Psoas muscle (tissue), 8 donors: ENCODE measurements around the gene MEIG1. TPM values are rescaled to one million over a fixed set of nuclear protein-coding genes. Genes with fewer than 3 reads are reported as not detected.
"Not testable (repeated sequence)": the region's sequence is repeated elsewhere in the genome, so short reads cannot be mapped to it uniquely, and the experiment has no call there.

Source experiments
- ATAC-seq, 4 donors: fragments of 200-7000 bp; cut with Tn5 transposase; one replicate each; pipeline ENCODE4 v1.9.1; 2020; ENCODE audit warnings: moderate library complexity in 3 of 4, mild to moderate bottlenecking in 2 of 4
- DNase-seq, 2 donors: peaks; one replicate each; pipeline ENCODE4 v3.0.0-alpha.2; 2020
- H3K27ac ChIP-seq: fragments of 200-600 bp; one replicate; pipeline ENCODE4 v1.8.0; 2022
- H3K27me3 ChIP-seq, 3 donors: fragments of 200-600 bp in 1 of 3; one replicate each; pipeline versions ENCODE4 v1.6.1 to v1.8.0; 2013 to 2022; ENCODE audit warnings: low read length in 2 of 3, mild to moderate bottlenecking in 2 of 3, moderate library complexity in 1 of 3; ENCODE audit not compliant: insufficient read depth in 3 of 3
- H3K36me3 ChIP-seq, 2 donors: fragments of 200-600 bp in 1 of 2; one replicate each; pipeline versions ENCODE4 v1.6.1 to v1.8.0; 2013 to 2022; ENCODE audit warnings: low read depth in 1 of 2, mild to moderate bottlenecking in 1 of 2, moderate library complexity in 1 of 2; ENCODE audit not compliant: insufficient read depth in 1 of 2
- H3K4me1 ChIP-seq: fragments of 200-600 bp; one replicate; pipeline ENCODE4 v1.8.0; 2022
- H3K4me3 ChIP-seq: fragments of 200-600 bp; one replicate; pipeline ENCODE4 v1.8.0; 2022; ENCODE audit warnings: mild to moderate bottlenecking
- H3K9me3 ChIP-seq: fragments of 200-600 bp; one replicate; pipeline ENCODE4 v1.8.0; 2022
- WGBS, 3 donors: extraction: QIAGEN DNeasy Blood & Tissue Kit; methylation state at CpG; one replicate each; pipeline versions ENCODE4 v1.1.6 to v1.1.7; 2013; 5-methylcytosine and 5-hydroxymethylcytosine counted together
- intact Hi-C, 2 donors: fragments of 100-400 bp; cut with DNase I; formaldehyde crosslinking; loops; one replicate each; pipeline versions ENCODE4 v1.11.0 to v1.14.2; 2022
- polyA plus RNA-seq, 3 donors: library from polyadenylated mRNA; stranded (reverse); fragments of 200-250 nt; gene quantifications; one replicate each; pipeline ENCODE4 v1.2.3, GENCODE V29; 2013
- total RNA-seq, 4 donors: library from RNA; stranded (reverse); fragmentation: NEBNext Ultra II Directional in 2 of 4; extraction: Animal tissue kit (Norgen Biotek cat#: 25700) in 2 of 4; gene quantifications; one replicate each; pipeline versions ENCODE4 v1.2.1 to v1.2.4, GENCODE V29; 2021 to 2023
- TF ChIP-seq, protein P1 (sequence below): fragments of 200-600 bp; IDR thresholded peaks from one replicate; pipeline ENCODE4 v1.8.0; 2022; ENCODE audit warnings: antibody characterized with exemption
- donor health status: healthy with polysubstance abuse.
- donor health status: DM: no; HTN: no; CAD: no; lungs with moderate emphysema.
- donor health status: Bipolar disorder and iron deficiency.
- donor health status: healthy.
- donor health status: DM: yes; HTN: yes; CAD: no.
- donor health status: DM: no; HTN: no; CAD: no.
- donor health status: DM: no; HTN: no; CAD: no.
- donor health status: DM: yes; HTN: yes; CAD: no.

The MEIG1 gene
- total and polyA plus RNA-seq, 7 donors = 0.25 to 0.40 TPM; not detected in 5

DNA sequence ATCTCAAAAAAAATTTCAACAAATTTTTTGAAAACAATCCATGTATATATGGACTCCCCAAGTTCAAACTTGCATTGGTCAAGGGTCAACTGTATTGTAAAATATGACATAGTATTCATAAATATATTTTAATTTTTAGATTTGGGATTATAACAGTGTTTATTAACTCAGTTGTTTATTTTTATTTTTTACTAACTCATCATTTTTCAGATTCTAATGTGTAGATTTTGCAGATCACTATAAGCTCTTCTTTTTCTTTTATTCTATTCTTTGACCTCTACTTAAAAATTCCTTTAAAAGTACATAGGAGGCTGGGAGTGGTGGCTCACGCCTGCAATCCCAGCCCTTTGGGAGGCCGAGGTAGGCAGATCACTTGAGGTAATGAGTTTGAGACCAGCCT lies 8.7 kb downstream of the MEIG1 start:
- TF ChIP-seq, protein P1, sequence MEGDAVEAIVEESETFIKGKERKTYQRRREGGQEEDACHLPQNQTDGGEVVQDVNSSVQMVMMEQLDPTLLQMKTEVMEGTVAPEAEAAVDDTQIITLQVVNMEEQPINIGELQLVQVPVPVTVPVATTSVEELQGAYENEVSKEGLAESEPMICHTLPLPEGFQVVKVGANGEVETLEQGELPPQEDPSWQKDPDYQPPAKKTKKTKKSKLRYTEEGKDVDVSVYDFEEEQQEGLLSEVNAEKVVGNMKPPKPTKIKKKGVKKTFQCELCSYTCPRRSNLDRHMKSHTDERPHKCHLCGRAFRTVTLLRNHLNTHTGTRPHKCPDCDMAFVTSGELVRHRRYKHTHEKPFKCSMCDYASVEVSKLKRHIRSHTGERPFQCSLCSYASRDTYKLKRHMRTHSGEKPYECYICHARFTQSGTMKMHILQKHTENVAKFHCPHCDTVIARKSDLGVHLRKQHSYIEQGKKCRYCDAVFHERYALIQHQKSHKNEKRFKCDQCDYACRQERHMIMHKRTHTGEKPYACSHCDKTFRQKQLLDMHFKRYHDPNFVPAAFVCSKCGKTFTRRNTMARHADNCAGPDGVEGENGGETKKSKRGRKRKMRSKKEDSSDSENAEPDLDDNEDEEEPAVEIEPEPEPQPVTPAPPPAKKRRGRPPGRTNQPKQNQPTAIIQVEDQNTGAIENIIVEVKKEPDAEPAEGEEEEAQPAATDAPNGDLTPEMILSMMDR = no peak
- intact Hi-C loops = no loop called here
- no peaks in the 10 kb centered on the region for H3K27me3 ChIP-seq
- H3K27ac ChIP-seq = no peak overlapping the region
- no peaks in the 10 kb centered on the region for H3K36me3 ChIP-seq
- WGBS, 3 donors = 82 to 95% (median 92%) methylated on average over 2 of the region's 2 CpGs
- H3K4me3 ChIP-seq = no peak overlapping the region
- H3K9me3 ChIP-seq = no peaks in the 10 kb centered on the region
- ATAC-seq (no peak), DNase-seq (no peak)
- no peaks in the 10 kb centered on the region for H3K4me1 ChIP-seq

DNA sequence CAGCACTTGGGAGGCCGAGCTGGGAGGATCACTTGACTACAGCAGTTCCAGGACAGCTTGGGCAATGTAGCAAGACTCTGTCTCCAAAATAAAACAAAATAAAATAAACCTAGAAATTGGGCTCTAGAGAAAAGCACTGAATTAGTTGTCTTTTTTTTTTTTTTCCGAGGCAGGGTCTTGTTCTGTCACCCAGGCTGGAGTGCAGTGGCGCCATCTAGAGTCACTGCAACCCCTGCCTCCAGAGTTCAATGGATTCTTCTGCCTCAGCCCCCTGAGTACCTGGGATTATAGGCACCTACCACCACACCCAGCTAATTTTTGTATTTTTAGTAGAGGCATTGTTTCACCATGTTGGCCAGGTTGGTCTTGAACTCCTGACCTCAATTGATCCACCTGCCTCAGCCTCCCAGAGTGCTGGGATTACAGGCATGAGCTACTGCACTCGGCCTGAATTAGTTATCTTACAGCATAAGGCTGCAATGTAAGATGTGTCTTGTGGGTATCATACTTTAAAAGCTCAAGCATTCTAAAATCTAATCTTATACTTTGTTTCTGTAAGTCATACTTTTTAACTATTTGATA lies 12.8 kb downstream of the MEIG1 start:
- intact Hi-C loops = loop anchor here in 1 of 2 donors (10.0 kb wide), 1 partner anchor 467 kb away; no protein-coding TSS in a partner anchor
- Histone ChIP-seq H3K36me3 (no peaks in the 10 kb centered on the region), H3K4me1 (no peaks in the 10 kb centered on the region), H3K9me3 (no peaks in the 10 kb centered on the region), H3K4me3 (no peak overlapping the region), H3K27ac (no peak overlapping the region), H3K27me3 (peaks cover 0 to 4% (median 0%) of the 10 kb centered on the region in 3 donors)
- ATAC-seq = no peak
- peak in 1 of 2 donors; percentile 23 for DNase-seq
- TF ChIP-seq, protein P1 = peak; percentile 48
- WGBS, 3 donors = 56 to 60% (median 57%) methylated on average over 4 of the region's 4 CpGs

GRCh38 chr10:14974153-14974998 lies 15.2 kb downstream of the MEIG1 start:
- not testable (repeated sequence) for H3K4me1 ChIP-seq

GRCh38 chr10:14975672-14976273 lies 16.6 kb downstream of the MEIG1 start:
- Histone ChIP-seq H3K4me1 (no peaks in the 10 kb centered on the region), H3K36me3 (no peaks in the 10 kb centered on the region), H3K27me3 (peaks cover 0 to 4% (median 0%) of the 10 kb centered on the region in 3 donors), H3K27ac (no peak overlapping the region), H3K9me3 (no peaks in the 10 kb centered on the region), H3K4me3 (no peak overlapping the region)
- ATAC-seq (no peak), DNase-seq (no peak)
- TF ChIP-seq, protein P1 = no peak
- WGBS, 3 donors = 24 to 28% (median 24%) methylated on average over 21 of the region's 21 CpGs
- intact Hi-C loops = loop anchor here in 1 of 2 donors (10.0 kb wide), 1 partner anchor 471 kb away; no protein-coding TSS in a partner anchor

More at GRCh38 chr10:14974153-14974998, 15.2 kb downstream of the MEIG1 start:
- not testable (repeated sequence) for ATAC-seq, H3K4me3 ChIP-seq, H3K36me3 ChIP-seq, H3K27me3 ChIP-seq, DNase-seq, H3K27ac ChIP-seq, H3K9me3 ChIP-seq
- intact Hi-C loops = loop anchor here in 1 of 2 donors (10.0 kb wide), 1 partner anchor 470 kb away; no protein-coding TSS in a partner anchor
- WGBS, 3 donors = 25 to 46% (median 33%) methylated on average over 15 of the region's 15 CpGs

GRCh38 chr10:14982744-14983143 lies 23.6 kb downstream of the MEIG1 start:
- 89 to 91% (median 91%) methylated on average over 3 of the region's 3 CpGs for WGBS, 3 donors
- TF ChIP-seq, protein P1 = no peak
- H3K9me3 ChIP-seq = no peaks in the 10 kb centered on the region
- ATAC-seq (no peak), DNase-seq (no peak)
- intact Hi-C loops = no loop called here
- no peak overlapping the region for H3K27ac ChIP-seq
- no peaks in the 10 kb centered on the region for H3K4me1 ChIP-seq
- H3K36me3 ChIP-seq = no peaks in the 10 kb centered on the region
- H3K27me3 ChIP-seq = no peaks in the 10 kb centered on the region
- no peak overlapping the region for H3K4me3 ChIP-seq

- WGBS, 3 donors = 75 to 89% (median 79%) methylated on average over 6 of the region's 6 CpGs
- intact Hi-C loops, DNase-seq, H3K36me3 ChIP-seq, H3K4me3 ChIP-seq, H3K4me1 ChIP-seq, ATAC-seq, H3K27ac ChIP-seq, H3K27me3 ChIP-seq, H3K9me3 ChIP-seq: not testable (repeated sequence)
These were observed 30.4 kb downstream of the MEIG1 start for GRCh38 chr10:14989552-14989951.

- H3K27me3 ChIP-seq, H3K27ac ChIP-seq, DNase-seq, H3K4me1 ChIP-seq, intact Hi-C loops, ATAC-seq, H3K36me3 ChIP-seq, H3K9me3 ChIP-seq, H3K4me3 ChIP-seq: not testable (repeated sequence)
- WGBS, 3 donors = 67 to 72% (median 69%) methylated on average over 17 to 19 of the region's 19 CpGs
These were observed 32.0 kb downstream of the MEIG1 start for GRCh38 chr10:14991035-14991749.
